K562 treated with DMSO at 1 percent for 12 hours (cell line): ENCODE data around the gene LCE6A. TPM values are rescaled to one million over a fixed set of nuclear protein-coding genes. Genes with fewer than 3 reads are reported as not detected.

Experiments used
- total RNA-seq: library from RNA; unstranded; fragments of 300-600 nt; gene quantifications from 2 replicates; pipeline ENCODE4 v1.2.3, GENCODE V29; 2022; ENCODE audit not compliant: insufficient read depth

The LCE6A gene, protein sequence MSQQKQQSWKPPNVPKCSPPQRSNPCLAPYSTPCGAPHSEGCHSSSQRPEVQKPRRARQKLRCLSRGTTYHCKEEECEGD
- not detected in 2 replicates for total RNA-seq

DNA sequence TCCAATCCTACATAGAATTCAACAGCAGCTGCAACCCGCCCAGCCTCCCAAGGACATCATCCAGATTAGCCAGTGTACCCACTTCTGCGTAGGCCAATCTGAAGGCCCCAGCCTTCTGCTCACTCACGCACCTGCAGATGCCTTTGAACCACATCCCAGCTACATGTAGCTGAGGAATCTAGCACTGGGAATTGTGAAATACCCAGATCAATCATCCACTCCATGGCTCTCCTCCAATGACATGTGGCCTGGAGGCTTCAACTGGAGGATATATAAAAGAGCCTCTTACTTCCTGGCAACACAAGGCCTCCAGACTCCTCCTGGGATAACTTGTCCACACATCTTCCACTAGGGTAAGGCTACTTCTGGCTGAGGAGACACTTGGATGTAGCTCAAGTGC, at the start of gene LCE6A:
TSS of gene LCE6A (plus strand) at position 301 of the 400 bp plus-strand sequence. CDS start 665 bp downstream, outside the sequence.

DNA sequence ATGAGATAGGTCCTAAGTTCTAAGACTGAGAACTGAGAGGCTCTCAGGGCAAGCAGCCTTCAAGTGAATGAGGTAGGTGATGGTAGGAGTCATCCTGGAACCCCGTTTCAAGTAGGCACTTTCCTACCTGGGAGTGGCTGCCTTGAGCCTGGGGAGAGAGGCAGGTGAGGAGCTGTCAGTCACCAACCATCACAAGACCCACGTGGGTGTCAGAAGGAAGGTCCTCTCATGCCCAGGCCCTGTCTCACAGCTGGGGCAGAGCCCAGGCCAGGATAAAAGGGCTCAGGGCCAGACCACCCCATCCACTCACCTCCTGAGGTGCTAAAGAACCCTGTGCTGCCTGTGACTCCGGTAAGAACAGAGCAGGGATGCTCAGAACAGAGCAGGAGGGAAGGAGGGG, 46.2 kb upstream of the LCE6A start, which contains the start of gene LCE1D:
TSS of gene LCE1D (plus strand) at position 301 of the 400 bp plus-strand sequence. CDS start 1,074 bp downstream, outside the sequence.

DNA sequence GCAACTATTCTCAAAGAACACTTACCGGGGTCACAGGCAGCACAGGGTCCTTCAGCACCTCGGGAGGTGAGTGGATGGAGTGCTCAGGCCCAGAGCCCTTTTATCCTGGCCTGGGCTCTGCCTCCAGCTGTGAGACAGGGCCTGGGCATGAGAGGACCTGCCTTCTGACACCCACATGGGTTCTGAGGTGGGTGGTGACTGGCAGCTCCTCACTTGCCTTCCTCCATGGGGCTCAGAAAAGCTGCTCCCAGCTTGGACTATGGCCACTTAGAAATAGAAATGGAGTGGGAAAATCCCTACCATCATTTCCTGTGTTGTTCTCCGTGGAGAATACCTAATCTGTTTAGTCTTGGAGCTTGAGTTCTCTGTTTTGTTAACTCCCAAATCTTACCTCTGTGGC, 36.1 kb upstream of the LCE6A start, which contains the start of gene LCE1C:
TSS of gene LCE1C (minus strand) at position 76 of the 400 bp plus-strand sequence. CDS start 1,173 bp downstream, outside the sequence.

DNA sequence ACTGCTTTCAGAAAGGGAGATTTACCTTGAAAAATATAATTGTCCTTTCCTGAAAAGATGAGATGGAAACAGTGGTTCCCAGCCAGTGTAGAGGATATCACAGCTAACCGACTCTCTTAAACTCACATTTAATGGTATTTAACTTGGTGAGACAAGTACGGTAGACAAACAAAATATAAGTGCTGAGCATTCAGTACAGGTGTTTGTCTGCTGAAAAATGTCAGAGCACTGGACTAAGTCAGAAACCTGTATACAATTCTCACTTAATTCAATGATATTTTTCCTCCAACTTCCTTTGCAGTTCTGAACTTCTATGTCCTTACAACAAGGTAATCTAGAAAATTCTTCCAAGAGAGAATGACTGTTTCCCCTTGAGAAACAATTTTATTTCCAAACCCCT, 31.0 kb upstream of the LCE6A start, which contains the start of gene LCE1B:
TSS of gene LCE1B (plus strand) at position 301 of the 400 bp plus-strand sequence. CDS start 476 bp downstream, outside the sequence.

DNA sequence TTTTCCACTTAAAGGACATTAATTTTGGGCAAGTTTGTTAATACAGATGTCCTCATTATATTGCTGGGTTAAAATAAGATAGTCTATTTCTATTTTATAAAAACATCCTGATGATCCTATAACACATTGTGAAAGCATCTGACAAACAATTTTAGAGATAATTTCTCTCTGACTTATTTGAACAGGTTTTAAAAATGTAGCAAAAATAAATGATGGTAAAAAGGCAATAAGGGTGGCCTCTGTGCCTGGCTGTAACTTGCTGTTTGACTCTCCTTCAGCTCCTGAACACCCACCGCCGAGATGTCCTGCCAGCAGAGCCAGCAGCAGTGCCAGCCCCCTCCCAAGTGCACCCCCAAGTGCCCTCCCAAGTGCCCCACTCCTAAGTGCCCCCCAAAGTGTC, 15.5 kb upstream of the LCE6A start, which contains the start of gene LCE1A:
TSS of gene LCE1A (plus strand) at position 301 of the 400 bp plus-strand sequence. CDS start at position 301, 0 bp downstream.

DNA sequence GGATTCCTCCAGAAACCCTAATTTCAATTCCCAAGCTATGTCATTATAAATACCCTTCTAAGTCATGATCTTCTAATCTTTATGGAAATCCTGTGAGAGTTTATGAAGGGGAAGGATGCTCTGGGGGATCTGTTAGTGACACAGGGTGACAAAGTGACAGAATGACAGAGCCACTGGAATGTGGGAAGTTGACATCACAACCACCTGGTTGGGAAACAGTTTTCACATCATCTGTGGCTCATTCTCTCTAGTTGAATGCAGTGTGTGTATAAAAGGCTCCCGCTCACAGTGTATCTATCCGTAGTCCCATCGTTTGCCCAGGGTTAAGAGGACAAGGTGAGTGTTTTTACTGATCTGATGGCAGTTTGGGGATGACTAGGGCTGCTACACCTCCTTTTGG, 17.0 kb downstream of the LCE6A start, which contains the start of gene LCE7A:
TSS of gene LCE7A (plus strand) at position 301 of the 400 bp plus-strand sequence. CDS start 702 bp downstream, outside the sequence.

DNA sequence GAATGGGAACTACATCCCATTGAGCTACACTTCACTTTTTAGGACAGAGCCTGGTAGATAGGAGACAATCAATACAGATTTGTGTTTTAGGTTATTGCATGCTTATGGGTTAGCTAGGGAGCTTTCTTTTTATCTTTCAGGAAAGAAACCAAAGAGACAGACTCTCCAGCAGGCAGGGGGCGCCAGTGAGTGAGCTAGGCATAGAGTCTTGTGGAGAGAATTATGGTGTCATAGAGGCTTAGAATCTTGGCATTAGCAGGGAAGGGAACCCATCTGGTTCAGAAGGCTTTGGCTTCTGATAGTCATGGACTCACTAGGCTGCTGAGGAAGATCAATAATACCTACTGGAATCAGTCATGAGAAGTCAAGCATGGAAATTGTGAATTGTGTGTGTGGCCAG, 35.4 kb downstream of the LCE6A start, which contains the start of gene SMCP:
TSS of gene SMCP (plus strand) at position 281 of the 400 bp plus-strand sequence. CDS start 6,101 bp downstream, outside the sequence.

Other genes starting within 250 kb of the LCE6A start
- gene LCE3C, start 242.6 kb upstream of the LCE6A start, total RNA-seq = not detected in 2 replicates
- gene LCE3B, start 229.0 kb upstream of the LCE6A start, total RNA-seq = not detected in 2 replicates
- gene LCE3A, start 219.8 kb upstream of the LCE6A start, total RNA-seq = not detected in 2 replicates
- not detected in 2 replicates for gene LCE2D, start 179.5 kb upstream of the LCE6A start, total RNA-seq
- not detected in 2 replicates for gene LCE2C, start 167.6 kb upstream of the LCE6A start, total RNA-seq
- not detected in 2 replicates for gene LCE2B, start 156.7 kb upstream of the LCE6A start, total RNA-seq
- gene LCE2A, start 144.5 kb upstream of the LCE6A start, total RNA-seq = not detected in 2 replicates
- not detected in 2 replicates for gene LCE4A, start 134.7 kb upstream of the LCE6A start, total RNA-seq
- gene KPRP, start 84.8 kb upstream of the LCE6A start, total RNA-seq = not detected in 2 replicates
- gene LCE1F, start 67.7 kb upstream of the LCE6A start, total RNA-seq = not detected in 2 replicates
- gene LCE1E, start 56.6 kb upstream of the LCE6A start, total RNA-seq = not detected in 2 replicates
- gene LCE1D, start 46.1 kb upstream of the LCE6A start, total RNA-seq = not detected in 2 replicates
- gene LCE1C, start 36.2 kb upstream of the LCE6A start, total RNA-seq = not detected in 2 replicates
- gene LCE1B, start 30.9 kb upstream of the LCE6A start, total RNA-seq = not detected in 2 replicates
- gene LCE1A, start 15.4 kb upstream of the LCE6A start, total RNA-seq = not detected in 2 replicates
- not detected in 2 replicates for gene LCE7A, start 17.1 kb downstream of the LCE6A start, total RNA-seq
- not detected in 2 replicates for gene SMCP, start 35.5 kb downstream of the LCE6A start, total RNA-seq
- gene IVL, start 65.7 kb downstream of the LCE6A start, total RNA-seq = not detected in 2 replicates
- gene SPRR5, start 104.3 kb downstream of the LCE6A start, total RNA-seq = not detected in 2 replicates
- not detected in 2 replicates for gene SPRR4, start 127.8 kb downstream of the LCE6A start, total RNA-seq
- gene SPRR1A, start 141.2 kb downstream of the LCE6A start, total RNA-seq = not detected in 2 replicates
- gene SPRR3, start 158.9 kb downstream of the LCE6A start, total RNA-seq = not detected in 2 replicates
- gene SPRR1B, start 188.3 kb downstream of the LCE6A start, total RNA-seq = not detected in 2 replicates
- gene SPRR2D, start 198.3 kb downstream of the LCE6A start, total RNA-seq = 31.6 and 32.8 TPM in 2 replicates
- gene SPRR2A, start 214.7 kb downstream of the LCE6A start, total RNA-seq = not detected in 2 replicates
- gene SPRR2B, start 228.8 kb downstream of the LCE6A start, total RNA-seq = not detected in 2 replicates